Tongue (tissue), 2 donors: ENCODE measurements around the gene GAS5. TPM values are rescaled to one million over a fixed set of nuclear protein-coding genes. Genes with fewer than 3 reads are reported as not detected.
A peak's percentile ranks its signal among the peaks of the same experiment; 100 is the strongest.
"Not testable (repeated sequence)": the region's sequence is repeated elsewhere in the genome, so short reads cannot be mapped to it uniquely, and the experiment has no call there.

Experiments used
- DNase-seq: peaks from one replicate; pipeline ENCODE4 v3.0.0-alpha.2; 2015
- total RNA-seq: library from RNA; depleted of rRNA; stranded (reverse); fragments of >200 nt; gene quantifications from one replicate; pipeline ENCODE4 v1.2.3, GENCODE V29; 2014

The GAS5 gene
- total RNA-seq, result 295 TPM

GRCh38 chr1:173867753-173868265 lies at the start of gene GAS5:
GAS5 (minus strand) TSS chr1:173867989.
- peak; percentile 100 for DNase-seq

GRCh38 chr1:173917149-173917548 lies 49.4 kb upstream of the GAS5 start, which contains the start of gene SERPINC1:
SERPINC1 (minus strand) TSS chr1:173917327; CDS start chr1:173917259, 68 bp downstream.
- DNase-seq, result no peak

GRCh38 chr1:173916667-173917066 lies 48.9 kb upstream of the GAS5 start:
- DNase-seq, result no peak

- no peak for DNase-seq
Observed at GRCh38 chr1:173915596-173915995, 47.8 kb upstream of the GAS5 start.

GRCh38 chr1:173914366-173914871 lies 46.6 kb upstream of the GAS5 start:
- DNase-seq, result no peak

GRCh38 chr1:173913111-173913510 lies 45.3 kb upstream of the GAS5 start:
- no peak for DNase-seq

- no peak for DNase-seq
Observed at GRCh38 chr1:173903827-173904531, 36.2 kb upstream of the GAS5 start.

GRCh38 chr1:173900992-173901391 lies 33.2 kb upstream of the GAS5 start:
- DNase-seq, result no peak

- DNase-seq, result no peak
Observed at GRCh38 chr1:173900427-173900826, 32.6 kb upstream of the GAS5 start.

- no peak for DNase-seq
Observed at GRCh38 chr1:173894189-173894588, 26.4 kb upstream of the GAS5 start.

GRCh38 chr1:173893611-173894010 lies 25.8 kb upstream of the GAS5 start:
- no peak for DNase-seq

GRCh38 chr1:173889885-173890284 lies 22.1 kb upstream of the GAS5 start:
- no peak for DNase-seq

GRCh38 chr1:173888749-173889148 lies 21.0 kb upstream of the GAS5 start:
- no peak for DNase-seq

GRCh38 chr1:173887627-173888026 lies 19.8 kb upstream of the GAS5 start:
- DNase-seq, result no peak

GRCh38 chr1:173886746-173887611 lies 19.2 kb upstream of the GAS5 start:
- no peak for DNase-seq

GRCh38 chr1:173884701-173885100 lies 16.9 kb upstream of the GAS5 start:
- DNase-seq, result no peak

- DNase-seq, result not testable (repeated sequence)
Observed at GRCh38 chr1:173881117-173881516, 13.3 kb upstream of the GAS5 start.

GRCh38 chr1:173878251-173878650 lies 10.5 kb upstream of the GAS5 start:
- no peak for DNase-seq

- no peak for DNase-seq
Observed at GRCh38 chr1:173876732-173877131, 8.9 kb upstream of the GAS5 start.

GRCh38 chr1:173871500-173871899 lies 3.7 kb upstream of the GAS5 start:
- no peak for DNase-seq

GRCh38 chr1:173871091-173871490 lies 3.3 kb upstream of the GAS5 start:
- DNase-seq, result no peak

GRCh38 chr1:173870252-173871075 lies 2.7 kb upstream of the GAS5 start:
- DNase-seq, result no peak
